Activated T-cell treated with anti-CD3 and anti-CD28 coated beads, Interleukin-2, amount 50 U/mL, for 4 hours (primary cell): Measurements from ENCODE around the gene CHMP4B. TPM values are rescaled to one million over a fixed set of nuclear protein-coding genes. Genes with fewer than 3 reads are reported as not detected.

ENCODE experiments used
- ATAC-seq, 2 donors: fragments of 200-7000 bp; cut with Tn5 transposase; one replicate each; pipeline ENCODE4 v1.10.0; 2021
- DNase-seq: peaks from one replicate; pipeline ENCODE4 v3.0.0-alpha.2; 2020
- H3K27me3 Mint-ChIP-seq: one replicate; pipeline ENCODE4 v1.8.0; 2021; ENCODE audit warnings: low read depth, mixed read lengths
- H3K36me3 Mint-ChIP-seq: one replicate; pipeline ENCODE4 v1.8.0; 2022; ENCODE audit warnings: mixed read lengths; ENCODE audit not compliant: insufficient read depth
- H3K4me1 Mint-ChIP-seq: one replicate; pipeline ENCODE4 v1.8.0; 2021; ENCODE audit warnings: low read depth, mixed read lengths
- H3K4me3 Mint-ChIP-seq: one replicate; pipeline ENCODE4 v1.8.0; 2021; ENCODE audit warnings: mild to moderate bottlenecking, moderate library complexity, mixed read lengths
- H3K9me3 Mint-ChIP-seq: one replicate; pipeline ENCODE4 v1.8.0; 2021; ENCODE audit warnings: mixed read lengths
- total RNA-seq, 3 donors: library from RNA; stranded (reverse); gene quantifications; one replicate each; pipeline ENCODE4 v1.2.1, GENCODE V29; 2021

Gene CHMP4B
- total RNA-seq, 3 donors from 2014 or later: 71.1 to 80.0 (median 71.7) TPM

DNA sequence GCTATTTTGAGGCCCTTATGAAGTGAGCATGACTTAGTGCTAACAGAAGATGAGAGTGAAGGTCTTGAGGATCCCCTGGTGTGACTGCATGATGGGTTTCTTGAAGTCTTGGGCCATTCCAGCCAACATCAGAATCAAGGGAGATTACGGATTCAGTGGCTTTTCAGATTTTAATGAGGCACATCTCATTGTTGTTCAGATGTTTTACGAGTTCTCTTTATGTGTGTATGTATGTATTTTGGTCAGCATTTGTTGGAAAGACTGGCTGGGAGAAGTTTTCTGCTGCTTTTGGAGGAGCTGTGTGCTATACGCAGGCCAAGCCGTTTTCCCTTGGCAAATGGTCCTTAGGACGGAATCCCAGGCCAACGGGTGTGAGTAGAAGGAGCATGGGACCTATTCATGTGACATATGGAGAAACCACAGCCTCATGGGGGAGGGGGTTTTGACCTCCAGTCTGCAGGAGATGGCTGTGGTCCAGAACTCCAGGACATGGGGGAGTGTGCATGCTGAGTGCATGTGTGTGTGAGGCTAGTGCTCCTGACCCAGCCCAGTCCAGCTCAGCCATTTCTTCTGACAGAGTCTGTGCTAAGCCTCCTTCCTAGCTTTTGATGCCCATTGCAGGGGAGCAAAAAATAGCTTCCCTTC is 35.3 kb downstream of the CHMP4B start:
- peaks cover 69% of the 10 kb centered on the region for H3K4me1 Mint-ChIP-seq
- peaks cover 26% of the 10 kb centered on the region for H3K36me3 Mint-ChIP-seq
- H3K27me3 Mint-ChIP-seq: no peaks in the 10 kb centered on the region
- ATAC-seq: no peak
- DNase-seq: no peak
- H3K4me3 Mint-ChIP-seq: no peak overlapping the region
- H3K9me3 Mint-ChIP-seq: no peaks in the 10 kb centered on the region

DNA sequence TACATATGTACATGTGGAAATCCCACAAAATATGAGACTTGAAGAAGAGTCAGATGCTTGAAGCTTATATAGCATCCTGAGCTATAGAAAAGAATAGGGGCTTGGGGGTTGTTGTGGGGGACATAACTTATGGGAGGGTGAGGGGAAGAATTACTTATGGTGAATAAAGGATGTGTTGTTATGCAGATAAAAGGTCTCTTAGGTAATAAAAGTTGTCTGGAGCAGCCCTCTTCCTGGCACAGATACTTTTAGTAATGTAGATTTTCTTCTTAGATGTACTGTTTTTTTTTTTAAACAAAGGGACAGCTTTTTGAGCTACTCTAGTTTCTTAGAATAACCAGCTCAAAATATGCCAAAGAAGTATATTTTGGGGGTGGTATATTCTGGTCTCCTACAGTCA is 35.9 kb downstream of the CHMP4B start:
- peaks cover 65% of the 10 kb centered on the region for H3K4me1 Mint-ChIP-seq
- no peak for DNase-seq

DNA sequence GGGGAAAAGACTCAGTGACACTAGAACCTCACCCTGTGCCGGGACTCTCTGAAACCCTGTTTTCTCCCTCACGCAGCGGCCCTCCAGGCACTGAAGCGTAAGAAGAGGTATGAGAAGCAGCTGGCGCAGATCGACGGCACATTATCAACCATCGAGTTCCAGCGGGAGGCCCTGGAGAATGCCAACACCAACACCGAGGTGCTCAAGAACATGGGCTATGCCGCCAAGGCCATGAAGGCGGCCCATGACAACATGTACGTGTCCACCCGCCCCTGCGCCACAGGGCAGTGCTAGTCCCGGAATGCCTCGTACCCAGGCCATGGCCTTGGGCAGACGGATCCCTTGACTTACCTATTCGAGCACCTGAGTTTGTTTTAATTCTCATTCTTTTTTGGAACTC is 37.2 kb downstream of the CHMP4B start:
- DNase-seq: no peak
- Mint-ChIP-seq H3K36me3 (peaks cover 38% of the 10 kb centered on the region), H3K4me3 (no peak overlapping the region), H3K4me1 (peaks cover 65% of the 10 kb centered on the region), H3K9me3 (no peaks in the 10 kb centered on the region), H3K27me3 (no peaks in the 10 kb centered on the region)
- ATAC-seq: no peak

More for the DNA sequence above, 35.9 kb downstream of the CHMP4B start:
- no peaks in the 10 kb centered on the region for H3K9me3 Mint-ChIP-seq
- H3K4me3 Mint-ChIP-seq: no peak overlapping the region
- ATAC-seq: no peak
- H3K36me3 Mint-ChIP-seq: peaks cover 29% of the 10 kb centered on the region
- no peaks in the 10 kb centered on the region for H3K27me3 Mint-ChIP-seq

DNA sequence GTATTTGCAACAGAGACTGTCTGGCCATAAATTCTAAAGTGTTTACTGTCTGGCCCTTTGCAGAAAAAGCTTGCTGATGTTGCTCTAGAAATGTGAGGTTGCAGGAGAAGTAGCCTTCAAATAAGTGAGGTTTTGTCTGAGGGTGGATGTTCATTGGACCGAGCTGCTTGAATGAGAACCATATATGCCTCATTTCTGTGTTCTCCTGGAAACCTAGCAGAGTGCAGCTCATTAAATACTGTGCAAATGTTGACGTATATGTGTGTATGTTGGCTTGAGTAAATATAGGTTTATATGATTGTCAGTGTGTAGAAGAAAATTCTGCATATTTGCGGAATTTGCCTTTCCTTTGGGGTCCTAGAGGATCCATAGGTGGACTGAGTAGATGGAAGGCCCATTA is 39.0 kb downstream of the CHMP4B start:
- H3K36me3 Mint-ChIP-seq: peaks cover 45% of the 10 kb centered on the region
- H3K4me1 Mint-ChIP-seq: peaks cover 58% of the 10 kb centered on the region
- no peak overlapping the region for H3K4me3 Mint-ChIP-seq
- H3K9me3 Mint-ChIP-seq: no peaks in the 10 kb centered on the region
- DNase-seq: no peak
- no peak for ATAC-seq
- no peaks in the 10 kb centered on the region for H3K27me3 Mint-ChIP-seq

DNA sequence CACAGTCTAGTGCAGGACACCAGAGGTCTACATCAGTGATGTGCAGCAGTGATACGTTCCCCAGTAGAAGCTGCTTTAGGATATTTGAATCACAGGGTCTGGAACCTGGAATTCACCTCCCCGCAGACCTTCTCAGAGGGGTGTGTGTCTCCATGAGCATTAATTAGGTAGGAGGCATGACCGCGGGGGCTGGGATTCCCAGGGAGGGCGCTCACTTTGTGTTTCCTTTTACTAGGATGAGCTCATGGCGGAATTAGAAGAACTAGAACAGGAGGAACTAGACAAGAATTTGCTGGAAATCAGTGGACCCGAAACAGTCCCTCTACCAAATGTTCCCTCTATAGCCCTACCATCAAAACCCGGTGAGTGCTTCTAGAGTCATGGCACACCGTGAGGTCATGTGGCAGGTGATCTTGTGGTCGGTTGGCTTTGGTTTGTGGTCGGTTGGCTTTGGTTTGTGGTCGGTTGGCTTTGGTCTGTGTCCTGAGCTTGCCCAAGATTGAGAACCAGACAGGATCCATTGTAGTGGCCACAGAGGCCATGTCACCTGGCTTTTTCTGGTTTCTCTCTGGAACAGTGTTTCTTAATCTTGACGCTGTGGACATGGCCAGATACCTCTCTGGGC is 40.8 kb downstream of the CHMP4B start:
- Mint-ChIP-seq H3K4me1 (peaks cover 42% of the 10 kb centered on the region), H3K27me3 (no peaks in the 10 kb centered on the region), H3K9me3 (no peaks in the 10 kb centered on the region), H3K36me3 (peaks cover 42% of the 10 kb centered on the region), H3K4me3 (no peak overlapping the region)
- ATAC-seq (no peak), DNase-seq (no peak)

DNA sequence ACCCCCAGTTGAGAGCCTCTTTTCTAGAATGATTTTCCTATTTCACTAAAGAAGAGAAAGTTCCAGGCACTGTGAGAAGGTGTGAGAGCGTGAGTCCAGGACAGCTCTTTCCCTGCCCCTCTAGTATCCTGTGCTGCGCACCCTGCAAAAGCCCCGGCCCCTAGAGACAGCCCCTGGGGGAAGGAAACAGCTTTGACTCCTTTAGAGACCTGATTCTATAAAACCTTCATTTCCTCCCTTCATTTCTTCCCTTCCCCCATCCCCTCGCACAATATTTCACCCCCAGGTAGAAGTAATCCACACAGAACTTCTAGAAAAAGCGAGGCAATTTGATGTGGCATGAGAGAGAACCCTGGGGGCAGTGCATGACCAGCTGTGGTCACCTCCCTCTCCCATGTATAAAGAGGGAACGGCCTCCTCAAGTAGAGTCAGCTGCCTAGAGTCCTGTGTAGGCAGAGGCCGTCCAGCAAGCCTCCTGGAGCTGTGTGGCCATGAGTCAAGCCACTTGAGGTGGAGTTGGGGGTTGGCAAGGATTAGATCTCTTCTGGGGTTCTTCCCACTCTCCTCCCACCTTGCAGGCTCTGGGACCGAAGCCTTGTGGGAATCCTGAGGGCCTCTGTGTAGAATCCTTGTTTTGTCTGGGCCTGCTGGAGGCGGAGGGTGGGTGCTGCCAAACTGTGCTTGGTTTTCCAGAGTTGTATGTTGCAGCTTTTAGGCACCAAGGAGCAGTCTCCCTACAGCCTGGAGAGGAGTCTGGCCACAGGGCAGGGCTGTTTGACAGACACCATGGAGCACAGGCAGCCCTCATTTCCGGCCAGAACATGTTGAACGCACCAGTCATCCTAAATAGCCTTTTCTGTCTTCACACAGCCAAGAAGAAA is 41.7 kb downstream of the CHMP4B start:
- DNase-seq (no peak), ATAC-seq (peak in 1 of 2 donors; percentile 50)
- Mint-ChIP-seq H3K27me3 (no peaks in the 10 kb centered on the region), H3K36me3 (peaks cover 44% of the 10 kb centered on the region), H3K4me3 (peak overlapping the region; percentile 27), H3K4me1 (peaks cover 36% of the 10 kb centered on the region), H3K9me3 (no peaks in the 10 kb centered on the region)

DNA sequence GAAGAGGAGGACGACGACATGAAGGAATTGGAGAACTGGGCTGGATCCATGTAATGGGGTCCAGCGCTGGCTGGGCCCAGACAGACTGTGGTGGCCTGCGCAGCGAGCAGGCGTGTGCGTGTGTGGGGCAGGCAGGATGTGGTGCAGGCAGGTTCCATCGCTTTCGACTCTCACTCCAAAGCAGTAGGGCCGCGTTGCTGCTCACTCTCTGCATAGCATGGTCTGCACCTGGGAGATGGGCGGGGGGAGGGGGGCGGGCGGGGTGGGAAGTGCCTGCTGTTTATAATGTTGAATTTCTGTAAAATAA is 42.3 kb downstream of the CHMP4B start:
- DNase-seq (no peak), ATAC-seq (peak; percentile 88 to 90)
- Mint-ChIP-seq H3K9me3 (no peaks in the 10 kb centered on the region), H3K4me1 (peaks cover 39% of the 10 kb centered on the region), H3K27me3 (no peaks in the 10 kb centered on the region), H3K36me3 (peaks cover 43% of the 10 kb centered on the region), H3K4me3 (peak overlapping the region; percentile 27)

DNA sequence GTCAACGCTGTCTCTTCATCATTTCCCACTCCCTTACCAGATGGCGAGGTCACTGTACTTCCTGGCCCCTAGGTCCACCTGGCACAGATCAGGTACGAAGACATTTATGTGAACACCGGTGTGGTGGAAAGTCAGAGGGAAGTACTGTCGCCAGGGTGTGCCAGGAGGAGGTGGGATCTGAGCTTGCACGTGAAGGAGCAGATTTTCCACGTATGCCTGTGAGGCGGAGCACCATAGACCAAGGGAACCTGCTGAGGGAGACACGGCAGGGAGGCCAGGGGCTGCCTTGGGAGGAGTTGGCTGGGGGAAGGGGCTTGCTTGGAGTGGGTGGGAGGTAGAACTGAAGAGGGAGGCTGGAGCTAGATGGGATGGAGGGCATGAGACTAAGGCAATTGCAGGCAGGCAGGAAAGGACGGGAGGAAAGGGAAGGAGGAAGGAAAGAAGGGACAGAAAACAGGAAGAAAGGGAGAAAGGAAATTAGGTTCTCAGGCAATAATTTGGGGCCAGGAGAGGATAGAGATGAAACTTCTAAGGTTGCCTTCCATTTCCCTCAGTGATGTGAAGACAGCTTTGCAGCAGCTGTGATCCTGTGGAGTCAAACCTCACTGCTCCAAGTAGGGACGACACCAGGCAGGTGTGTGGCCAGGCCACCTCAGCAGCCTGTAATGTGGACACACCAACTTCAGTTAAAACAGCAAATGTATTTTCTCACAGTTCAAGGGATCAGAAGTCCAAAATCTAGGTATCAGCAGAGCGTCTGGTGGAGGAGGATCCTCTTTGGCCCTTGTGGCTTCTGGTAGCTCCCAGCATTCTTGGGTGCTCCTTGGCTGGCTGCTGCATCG is 46.8 kb downstream of the CHMP4B start:
- no peaks in the 10 kb centered on the region for H3K9me3 Mint-ChIP-seq
- DNase-seq (no peak), ATAC-seq (no peak)
- H3K4me3 Mint-ChIP-seq: no peak overlapping the region
- H3K36me3 Mint-ChIP-seq: peaks cover 18% of the 10 kb centered on the region
- H3K4me1 Mint-ChIP-seq: peaks cover 35% of the 10 kb centered on the region
- no peaks in the 10 kb centered on the region for H3K27me3 Mint-ChIP-seq

DNA sequence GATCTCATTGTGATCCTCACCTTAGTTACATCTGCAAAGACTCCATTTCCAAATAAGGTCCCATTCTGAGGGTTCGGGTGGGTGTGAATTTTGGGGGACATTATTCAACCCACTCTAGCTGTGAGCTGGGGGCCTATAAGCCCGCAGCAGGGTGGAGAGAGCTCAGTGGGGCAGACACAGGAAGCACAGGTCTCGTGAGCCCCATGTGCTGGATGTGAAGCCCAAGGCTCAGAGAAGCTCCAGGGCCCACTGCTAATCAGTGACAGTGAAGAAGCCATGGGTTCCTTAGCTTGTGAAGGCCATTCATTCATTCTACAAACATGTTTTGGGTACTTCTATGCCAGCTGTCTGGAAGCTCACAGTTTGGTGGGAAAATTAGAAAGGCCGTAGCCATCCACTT is 47.5 kb downstream of the CHMP4B start:
- Mint-ChIP-seq H3K4me3 (peak overlapping the region; percentile 14), H3K4me1 (peaks cover 29% of the 10 kb centered on the region), H3K36me3 (peaks cover 13% of the 10 kb centered on the region), H3K27me3 (no peaks in the 10 kb centered on the region), H3K9me3 (no peaks in the 10 kb centered on the region)
- ATAC-seq: peak in 1 of 2 donors; percentile 37
- DNase-seq: no peak

DNA sequence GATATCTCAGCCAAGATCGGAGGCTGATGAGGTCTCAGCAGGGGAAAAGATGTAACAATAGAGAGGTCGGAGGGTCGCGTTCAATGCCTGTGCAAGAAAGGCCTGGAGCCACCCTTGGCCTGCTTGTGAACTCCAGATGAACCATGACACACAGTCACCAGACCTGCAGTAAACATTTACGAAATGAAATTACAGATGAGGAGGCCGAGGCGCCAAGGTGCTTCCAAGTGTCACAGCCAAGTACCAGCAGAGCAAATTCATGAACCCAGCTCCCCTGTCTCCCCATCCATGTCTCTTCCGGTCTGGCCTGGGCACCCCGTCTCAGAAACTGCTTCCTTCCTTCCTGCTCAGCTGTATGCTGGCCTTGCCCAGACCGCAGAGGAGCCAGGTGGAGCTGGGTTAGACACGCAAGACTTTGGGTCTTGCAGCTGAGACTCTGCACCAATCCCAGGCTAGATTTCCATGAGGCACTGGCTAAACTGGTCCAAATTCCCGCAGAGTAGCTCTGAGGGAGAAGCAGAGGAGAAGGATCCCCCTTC is 48.1 kb downstream of the CHMP4B start:
- DNase-seq (no peak), ATAC-seq (peak; percentile 53 to 57)
- Mint-ChIP-seq H3K27me3 (no peaks in the 10 kb centered on the region), H3K36me3 (peaks cover 8% of the 10 kb centered on the region), H3K9me3 (no peaks in the 10 kb centered on the region), H3K4me3 (peak overlapping the region; percentile 45), H3K4me1 (peaks cover 24% of the 10 kb centered on the region)

DNA sequence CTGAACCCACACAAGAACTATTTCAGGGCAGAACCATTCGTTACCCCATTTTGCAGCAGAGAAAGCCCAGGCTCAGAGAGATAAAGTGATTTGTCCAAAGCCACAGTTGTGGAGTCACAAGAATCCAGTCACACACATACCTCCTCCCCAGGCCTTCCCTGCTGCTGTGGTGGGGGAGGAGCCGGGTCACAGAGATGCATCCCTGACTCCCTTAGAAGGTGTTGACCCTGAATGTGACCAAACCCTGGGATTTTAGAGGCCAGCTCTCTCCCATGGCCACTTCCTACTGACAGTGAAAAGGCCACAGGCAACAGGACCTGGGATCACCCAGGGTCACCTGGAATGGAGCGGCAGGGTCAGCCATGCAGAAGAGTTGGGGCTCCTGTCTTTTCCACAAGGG is 48.6 kb downstream of the CHMP4B start:
- peaks cover 5% of the 10 kb centered on the region for H3K36me3 Mint-ChIP-seq
- peaks cover 24% of the 10 kb centered on the region for H3K4me1 Mint-ChIP-seq
- DNase-seq (no peak), ATAC-seq (no peak)
- H3K27me3 Mint-ChIP-seq: no peaks in the 10 kb centered on the region
- no peak overlapping the region for H3K4me3 Mint-ChIP-seq
- H3K9me3 Mint-ChIP-seq: no peaks in the 10 kb centered on the region

DNA sequence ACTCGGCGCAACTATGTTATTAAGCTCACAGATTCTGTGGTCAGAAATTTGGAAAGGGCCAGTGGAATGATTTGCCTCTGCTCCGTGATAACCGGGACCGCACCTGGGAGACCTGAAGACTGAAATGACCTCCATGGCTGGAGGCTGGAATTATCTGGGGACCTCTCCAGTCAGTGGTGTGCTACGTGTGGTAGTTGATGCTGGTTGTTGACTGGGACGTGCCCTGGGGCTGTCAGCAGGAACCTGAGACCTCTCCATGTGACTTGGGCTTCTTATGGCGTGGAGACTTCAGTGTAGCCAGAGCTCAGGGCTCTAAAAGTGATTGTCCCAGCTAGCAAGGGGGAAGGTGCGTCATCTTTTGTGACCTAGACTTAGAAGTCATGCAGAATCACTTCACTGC is 50.3 kb downstream of the CHMP4B start:
- DNase-seq (no peak), ATAC-seq (no peak)
- Mint-ChIP-seq H3K9me3 (no peaks in the 10 kb centered on the region), H3K4me1 (peaks cover 24% of the 10 kb centered on the region), H3K36me3 (peaks cover 5% of the 10 kb centered on the region), H3K4me3 (no peak overlapping the region), H3K27me3 (no peaks in the 10 kb centered on the region)

DNA sequence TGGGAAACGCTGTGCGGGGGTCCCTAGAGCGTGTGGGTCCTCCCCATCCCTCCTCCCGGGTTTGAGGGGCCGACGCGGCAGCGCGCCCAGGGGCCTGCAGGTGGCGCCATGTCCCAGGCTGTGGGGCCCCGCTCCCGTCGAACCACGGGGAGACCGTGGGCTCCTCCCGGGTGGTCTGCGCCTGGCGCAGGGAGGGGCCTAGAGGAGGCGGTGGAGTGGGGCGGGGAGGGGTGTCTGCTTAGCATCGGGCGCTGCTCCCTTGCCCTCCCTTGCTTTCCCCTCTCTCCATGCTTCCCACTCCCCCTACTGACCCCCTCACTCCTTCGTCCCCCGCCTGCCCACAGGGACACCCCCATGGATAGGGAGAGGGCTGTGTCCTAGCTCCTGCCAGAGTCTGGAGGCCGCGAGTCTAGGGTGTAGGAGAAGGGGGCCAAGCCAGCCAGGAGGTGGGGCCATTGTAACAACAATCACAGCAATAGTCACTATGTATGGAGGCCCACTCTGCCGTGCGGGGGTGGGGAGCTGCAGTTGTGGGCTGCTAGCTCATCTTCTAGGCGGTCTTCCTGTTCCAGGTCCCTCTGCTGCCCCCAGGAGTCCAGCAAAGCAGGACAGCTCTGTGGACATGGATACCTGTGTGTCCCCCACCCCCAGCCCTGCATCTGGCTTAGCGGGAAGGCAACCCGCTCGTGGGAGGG is 51.7 kb downstream of the CHMP4B start:
- peak; percentile 31 for DNase-seq
- Mint-ChIP-seq H3K9me3 (no peaks in the 10 kb centered on the region), H3K4me1 (peaks cover 21% of the 10 kb centered on the region), H3K27me3 (no peaks in the 10 kb centered on the region), H3K36me3 (peaks cover 3% of the 10 kb centered on the region), H3K4me3 (no peak overlapping the region)
- peak; percentile 29 to 52 for ATAC-seq
